ENCODE results near the gene C7orf33.

DNA sequence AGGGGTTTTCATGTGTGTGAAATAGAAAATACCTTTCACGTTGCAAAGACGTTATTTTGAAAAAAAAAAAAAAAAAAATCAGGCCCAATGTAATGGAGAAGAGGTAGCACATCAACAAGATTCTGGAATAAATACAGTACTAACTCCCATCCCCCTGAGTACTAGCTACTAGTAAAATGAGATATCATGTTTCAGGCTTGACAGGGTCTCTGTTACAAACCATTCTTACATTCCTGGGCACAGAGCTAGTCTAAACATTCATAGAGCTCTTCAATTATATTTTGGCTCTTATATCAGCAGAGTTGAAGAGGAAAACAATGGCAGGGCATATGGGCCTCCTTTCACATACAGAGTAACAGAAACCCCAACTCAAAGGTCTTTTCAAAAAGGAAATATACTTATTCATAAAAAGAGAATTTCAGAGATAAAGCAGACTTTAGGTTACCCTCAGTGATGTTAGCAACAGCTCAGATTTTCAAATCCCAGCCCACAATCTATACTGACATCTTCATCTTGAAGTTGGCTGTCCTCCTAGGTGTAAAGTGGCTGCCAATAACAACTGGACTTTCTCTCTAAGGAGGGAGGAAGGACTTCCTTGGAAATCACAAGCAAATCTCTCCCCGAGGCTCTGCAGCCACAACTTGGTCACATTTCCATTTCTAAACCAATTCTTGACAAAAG, 18.6 kb downstream of the C7orf33 start:
- TF ChIP-seq POLR2A (IDR thresholded peaks at IDR 0.05; ENCODE audit: extremely low read depth, insufficient read length): no peak
- TF ChIP-seq, protein P1, sequence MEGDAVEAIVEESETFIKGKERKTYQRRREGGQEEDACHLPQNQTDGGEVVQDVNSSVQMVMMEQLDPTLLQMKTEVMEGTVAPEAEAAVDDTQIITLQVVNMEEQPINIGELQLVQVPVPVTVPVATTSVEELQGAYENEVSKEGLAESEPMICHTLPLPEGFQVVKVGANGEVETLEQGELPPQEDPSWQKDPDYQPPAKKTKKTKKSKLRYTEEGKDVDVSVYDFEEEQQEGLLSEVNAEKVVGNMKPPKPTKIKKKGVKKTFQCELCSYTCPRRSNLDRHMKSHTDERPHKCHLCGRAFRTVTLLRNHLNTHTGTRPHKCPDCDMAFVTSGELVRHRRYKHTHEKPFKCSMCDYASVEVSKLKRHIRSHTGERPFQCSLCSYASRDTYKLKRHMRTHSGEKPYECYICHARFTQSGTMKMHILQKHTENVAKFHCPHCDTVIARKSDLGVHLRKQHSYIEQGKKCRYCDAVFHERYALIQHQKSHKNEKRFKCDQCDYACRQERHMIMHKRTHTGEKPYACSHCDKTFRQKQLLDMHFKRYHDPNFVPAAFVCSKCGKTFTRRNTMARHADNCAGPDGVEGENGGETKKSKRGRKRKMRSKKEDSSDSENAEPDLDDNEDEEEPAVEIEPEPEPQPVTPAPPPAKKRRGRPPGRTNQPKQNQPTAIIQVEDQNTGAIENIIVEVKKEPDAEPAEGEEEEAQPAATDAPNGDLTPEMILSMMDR (IDR thresholded peaks at IDR 0.05; ENCODE audit: low read depth, low read length): no peak
- TF ChIP-seq, protein P2, sequence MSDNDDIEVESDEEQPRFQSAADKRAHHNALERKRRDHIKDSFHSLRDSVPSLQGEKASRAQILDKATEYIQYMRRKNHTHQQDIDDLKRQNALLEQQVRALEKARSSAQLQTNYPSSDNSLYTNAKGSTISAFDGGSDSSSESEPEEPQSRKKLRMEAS (IDR thresholded peaks at IDR 0.05; ENCODE audit: low read depth, low read length): no peak
